Smooth muscle cell (in vitro differentiated cells): ENCODE measurements around the gene FGFR3. TPM values are rescaled to one million over a fixed set of nuclear protein-coding genes. Genes with fewer than 3 reads are reported as not detected.

Source experiments
- DNase-seq: peaks from one replicate; lab custom pipeline; 2025; ENCODE audit not compliant: unreplicated experiment; lab: John Stamatoyannopoulos, UW
- H2AFZ ChIP-seq: fragments of 200-600 bp; sonication (generic); 2 replicates; pipeline ENCODE4 v1.6.0; 2016; ENCODE audit warnings: antibody characterized with exemption, low read depth, mild to moderate bottlenecking
- H3F3A ChIP-seq: fragments of 200-600 bp; sonication (generic); 2 replicates; pipeline ENCODE4 v1.6.0; 2017; ENCODE audit warnings: antibody characterized with exemption, low read depth
- H3K27ac ChIP-seq: fragments of 200-600 bp; sonication (generic); 2 replicates; pipeline ENCODE4 v1.5.1; 2016; ENCODE audit warnings: low read depth, mild to moderate bottlenecking
- H3K27me3 ChIP-seq: fragments of 200-600 bp; sonication (generic); 2 replicates; pipeline ENCODE4 v1.6.1; 2016; ENCODE audit warnings: low read depth, mild to moderate bottlenecking
- H3K36me3 ChIP-seq: fragments of 200-600 bp; sonication (generic); 2 replicates; pipeline ENCODE4 v1.5.1; 2016; ENCODE audit warnings: low read depth
- H3K4me1 ChIP-seq: fragments of 200-600 bp; sonication (generic); 2 replicates; pipeline ENCODE4 v1.5.1; 2016; ENCODE audit warnings: low read depth
- H3K4me2 ChIP-seq: fragments of 200-600 bp; sonication (generic); 2 replicates; pipeline ENCODE4 v1.6.0; 2016; ENCODE audit warnings: mild to moderate bottlenecking
- H3K4me3 ChIP-seq: fragments of 200-600 bp; sonication (generic); 2 replicates; pipeline ENCODE4 v1.5.1; 2016; ENCODE audit warnings: mild to moderate bottlenecking
- H3K79me2 ChIP-seq: fragments of 200-600 bp; sonication (generic); 2 replicates; pipeline ENCODE4 v1.6.0; 2016; ENCODE audit warnings: low read depth, mild to moderate bottlenecking
- H3K9ac ChIP-seq: fragments of 200-600 bp; sonication (generic); 2 replicates; pipeline ENCODE4 v1.6.0; 2016; ENCODE audit warnings: low read depth
- H3K9me3 ChIP-seq: fragments of 200-600 bp; sonication (generic); replicated peaks from 2 replicates; pipeline ENCODE4 v1.5.1; 2016; ENCODE audit warnings: low read depth
- H4K20me1 ChIP-seq: fragments of 200-600 bp; sonication (generic); 2 replicates; pipeline ENCODE4 v1.6.0; 2016; ENCODE audit warnings: low read depth
- CTCF ChIP-seq: fragments of 200-600 bp; sonication (generic); IDR thresholded peaks from 2 replicates; pipeline ENCODE4 v1.5.1; 2017; ENCODE audit warnings: borderline replicate concordance, mild to moderate bottlenecking, antibody characterized with exemption; ENCODE audit not compliant: insufficient read depth, poor library complexity, severe bottlenecking
- WGBS: methylation state at CpG from one replicate; pipeline ENCODE4 v1.1.7; 2016; ENCODE audit warnings: low lambda C conversion rate; 5-methylcytosine and 5-hydroxymethylcytosine counted together
- polyA plus RNA-seq: library from polyadenylated mRNA; unstranded; fragments of >200 nt; fragmentation: Nextera tagmentation; extraction: Ambion mirVana; gene quantifications from 2 replicates; pipeline ENCODE4 v1.2.1, GENCODE V29; 2016
- total RNA-seq: library from RNA; depleted of rRNA; stranded (reverse); fragments of >200 nt; gene quantifications from 2 replicates; pipeline ENCODE4 v1.2.3, GENCODE V29; 2014

Gene FGFR3
- total and polyA plus RNA-seq, 2 experiments from 2014 or later: 6.6 to 13.6 TPM

GRCh38 chr4:1759818-1760223, 33.3 kb upstream of the FGFR3 start:
- Histone ChIP-seq H4K20me1 (no peaks in the 10 kb centered on the region), H3K9me3 (no peaks in the 10 kb centered on the region), H3F3A (no peaks in the 10 kb centered on the region), H3K9ac (no peak overlapping the region), H3K27ac (no peak overlapping the region), H2AFZ (no peak overlapping the region), H3K4me3 (no peak overlapping the region), H3K4me1 (peaks cover 18% of the 10 kb centered on the region), H3K27me3 (no peaks in the 10 kb centered on the region), H3K36me3 (no peaks in the 10 kb centered on the region), H3K4me2 (no peak overlapping the region), H3K79me2 (no peaks in the 10 kb centered on the region)
- 82% methylated on average over 13 of the region's 13 CpGs for WGBS
- no peak for TF ChIP-seq CTCF
- DNase-seq: no peak

- no peak overlapping the region for H3K9ac ChIP-seq
- H3K79me2 ChIP-seq: no peaks in the 10 kb centered on the region
- no peaks in the 10 kb centered on the region for H4K20me1 ChIP-seq
- H2AFZ ChIP-seq: no peak overlapping the region
- H3K36me3 ChIP-seq: no peaks in the 10 kb centered on the region
- H3K4me2 ChIP-seq: no peak overlapping the region
- peaks cover 18% of the 10 kb centered on the region for H3K4me1 ChIP-seq
- H3K27me3 ChIP-seq: no peaks in the 10 kb centered on the region
- H3F3A ChIP-seq: no peaks in the 10 kb centered on the region
- H3K27ac ChIP-seq: no peak overlapping the region
- TF ChIP-seq CTCF: no peak
- no peak for DNase-seq
- WGBS: 70% methylated on average over 11 of the region's 25 CpGs
- no peaks in the 10 kb centered on the region for H3K9me3 ChIP-seq
- no peak overlapping the region for H3K4me3 ChIP-seq
Observed at GRCh38 chr4:1760521-1761071, 32.5 kb upstream of the FGFR3 start.

- H3K4me1 ChIP-seq: peaks cover 20% of the 10 kb centered on the region
- H3K36me3 ChIP-seq: no peaks in the 10 kb centered on the region
- DNase-seq: no peak
- no peak for TF ChIP-seq CTCF
- no peak overlapping the region for H3K9ac ChIP-seq
- no peak overlapping the region for H2AFZ ChIP-seq
- no peaks in the 10 kb centered on the region for H3K27me3 ChIP-seq
- H3K79me2 ChIP-seq: no peaks in the 10 kb centered on the region
- no peak overlapping the region for H3K27ac ChIP-seq
- 85% methylated on average over 8 of the region's 32 CpGs for WGBS
- H4K20me1 ChIP-seq: no peaks in the 10 kb centered on the region
- no peak overlapping the region for H3K4me3 ChIP-seq
- no peak overlapping the region for H3K4me2 ChIP-seq
- H3K9me3 ChIP-seq: no peaks in the 10 kb centered on the region
- H3F3A ChIP-seq: no peaks in the 10 kb centered on the region
Observed at GRCh38 chr4:1761130-1761689, 31.9 kb upstream of the FGFR3 start.
